ENCODE data around the gene TP53AIP1. TPM values are rescaled to one million over a fixed set of nuclear protein-coding genes. Genes with fewer than 3 reads are reported as not detected.

TP53AIP1 gene
- total and polyA plus RNA-seq, 10 of the 15 experiments (the other 5 are each of a cell fraction or from before 2014, with no cell fraction given), result 0.01 TPM; not detected in 9

DNA sequence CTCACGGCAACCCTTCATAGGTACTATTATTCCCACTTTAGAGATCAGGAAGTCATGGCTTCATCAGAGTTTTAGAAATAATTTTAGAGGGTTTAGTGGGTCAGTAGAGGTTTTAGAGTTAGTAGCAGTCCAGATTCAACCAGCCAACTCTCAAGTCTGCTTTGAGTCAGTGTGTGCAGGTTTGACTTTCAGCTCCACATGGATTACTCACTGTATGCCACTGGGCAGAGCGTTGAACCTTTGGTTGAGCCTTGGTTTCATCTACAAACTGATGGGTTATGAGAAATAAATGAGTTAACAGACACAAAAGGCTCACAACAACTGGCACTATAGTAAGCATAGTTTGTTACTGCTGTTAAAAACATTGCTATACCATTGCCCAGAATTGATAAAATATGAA is 19.0 kb upstream of the TP53AIP1 start:
- ChIA-PET SMC1A (ENCODE audit: uncharacterized antibody, unreplicated experiment) (interaction anchor here (0.6 to 2.5 kb wide), 2 partner anchors 32 to 76 kb away, joined by 3 to 8 read pairs; no protein-coding TSS in a partner anchor), CTCF (interaction anchor here (0.9 to 20.8 kb wide), 3 partner anchors 13 to 73 kb away, joined by 3 to 480 read pairs (median 6); partner anchors contain the start of gene KCNJ5), RAD21 (ENCODE audit: unreplicated experiment) (interaction anchor here (1.0 kb wide), 1 partner anchor 68 kb away, joined by 3 read pairs; no protein-coding TSS in a partner anchor), POLR2A (no interaction called here)
- Histone ChIP-seq H4K20me1 (ENCODE audit: control insufficient read depth, insufficient read depth) (no peaks in the 10 kb centered on the region), H3K9me3 (replicated peaks; ENCODE audit: control insufficient read depth, insufficient read depth, low read length) (no peaks in the 10 kb centered on the region), H3K4me3 (no peak overlapping the region), H2AFZ (ENCODE audit: control insufficient read depth, low read depth, low read length) (no peak overlapping the region), H3K4me2 (ENCODE audit: control insufficient read depth, insufficient read depth) (no peak overlapping the region), H3K27me3 (replicated peaks in 1 of 2; ENCODE audit: control insufficient read depth in 2 of 2, insufficient read depth in 2 of 2, low read length in 1 of 2) (0 out of 4 replicates have a peak, but pooled peaks cover 0 to 6% of the 10 kb centered on the region in 2 experiments), H3K36me3 (ENCODE audit: control insufficient read depth in 2 of 2, insufficient read depth in 2 of 2, low read length in 1 of 2) (no peaks in the 10 kb centered on the region), H3K4me1 (ENCODE audit: control insufficient read depth, insufficient read depth, low read length) (peaks cover 15% of the 10 kb centered on the region), H3K79me2 (ENCODE audit: control insufficient read depth, insufficient read depth, low read length) (no peaks in the 10 kb centered on the region), H3K27ac (ENCODE audit: control insufficient read depth, insufficient read depth) (no peak overlapping the region), H3K9ac (ENCODE audit: control insufficient read depth, insufficient read depth, low read length) (no peak overlapping the region)
- DNase-seq (ENCODE audit: low read depth, low spot score), result no peak
- intact Hi-C loops (cut with micrococcal nuclease; ENCODE audit: unreplicated experiment) (no loop called here), in situ Hi-C loops (cut with MboI) (no loop called here)
- FAIRE-seq, result no peak
- TF ChIP-seq, protein P1, sequence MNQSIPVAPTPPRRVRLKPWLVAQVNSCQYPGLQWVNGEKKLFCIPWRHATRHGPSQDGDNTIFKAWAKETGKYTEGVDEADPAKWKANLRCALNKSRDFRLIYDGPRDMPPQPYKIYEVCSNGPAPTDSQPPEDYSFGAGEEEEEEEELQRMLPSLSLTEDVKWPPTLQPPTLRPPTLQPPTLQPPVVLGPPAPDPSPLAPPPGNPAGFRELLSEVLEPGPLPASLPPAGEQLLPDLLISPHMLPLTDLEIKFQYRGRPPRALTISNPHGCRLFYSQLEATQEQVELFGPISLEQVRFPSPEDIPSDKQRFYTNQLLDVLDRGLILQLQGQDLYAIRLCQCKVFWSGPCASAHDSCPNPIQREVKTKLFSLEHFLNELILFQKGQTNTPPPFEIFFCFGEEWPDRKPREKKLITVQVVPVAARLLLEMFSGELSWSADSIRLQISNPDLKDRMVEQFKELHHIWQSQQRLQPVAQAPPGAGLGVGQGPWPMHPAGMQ (IDR thresholded peaks at IDR 0.05; ENCODE audit: borderline replicate concordance), result no peak
- TF ChIP-seq TAF1 (IDR thresholded peaks at IDR 0.05; ENCODE audit: borderline replicate concordance, low read depth, low read length) (no peak), HDAC2 (IDR thresholded peaks at IDR 0.05) (no peak), NR2C1 (IDR thresholded peaks at IDR 0.05) (no peak), NR2C2 (IDR thresholded peaks at IDR 0.05; ENCODE audit: borderline replicate concordance, control insufficient read depth, insufficient read length, low read depth) (no peak), ATF7 (IDR thresholded peaks at IDR 0.05; ENCODE audit: low read depth) (no peak), FOXM1 (IDR thresholded peaks at IDR 0.05; ENCODE audit: low read depth, low read length) (no peak)
- TF ChIP-seq, protein P2, sequence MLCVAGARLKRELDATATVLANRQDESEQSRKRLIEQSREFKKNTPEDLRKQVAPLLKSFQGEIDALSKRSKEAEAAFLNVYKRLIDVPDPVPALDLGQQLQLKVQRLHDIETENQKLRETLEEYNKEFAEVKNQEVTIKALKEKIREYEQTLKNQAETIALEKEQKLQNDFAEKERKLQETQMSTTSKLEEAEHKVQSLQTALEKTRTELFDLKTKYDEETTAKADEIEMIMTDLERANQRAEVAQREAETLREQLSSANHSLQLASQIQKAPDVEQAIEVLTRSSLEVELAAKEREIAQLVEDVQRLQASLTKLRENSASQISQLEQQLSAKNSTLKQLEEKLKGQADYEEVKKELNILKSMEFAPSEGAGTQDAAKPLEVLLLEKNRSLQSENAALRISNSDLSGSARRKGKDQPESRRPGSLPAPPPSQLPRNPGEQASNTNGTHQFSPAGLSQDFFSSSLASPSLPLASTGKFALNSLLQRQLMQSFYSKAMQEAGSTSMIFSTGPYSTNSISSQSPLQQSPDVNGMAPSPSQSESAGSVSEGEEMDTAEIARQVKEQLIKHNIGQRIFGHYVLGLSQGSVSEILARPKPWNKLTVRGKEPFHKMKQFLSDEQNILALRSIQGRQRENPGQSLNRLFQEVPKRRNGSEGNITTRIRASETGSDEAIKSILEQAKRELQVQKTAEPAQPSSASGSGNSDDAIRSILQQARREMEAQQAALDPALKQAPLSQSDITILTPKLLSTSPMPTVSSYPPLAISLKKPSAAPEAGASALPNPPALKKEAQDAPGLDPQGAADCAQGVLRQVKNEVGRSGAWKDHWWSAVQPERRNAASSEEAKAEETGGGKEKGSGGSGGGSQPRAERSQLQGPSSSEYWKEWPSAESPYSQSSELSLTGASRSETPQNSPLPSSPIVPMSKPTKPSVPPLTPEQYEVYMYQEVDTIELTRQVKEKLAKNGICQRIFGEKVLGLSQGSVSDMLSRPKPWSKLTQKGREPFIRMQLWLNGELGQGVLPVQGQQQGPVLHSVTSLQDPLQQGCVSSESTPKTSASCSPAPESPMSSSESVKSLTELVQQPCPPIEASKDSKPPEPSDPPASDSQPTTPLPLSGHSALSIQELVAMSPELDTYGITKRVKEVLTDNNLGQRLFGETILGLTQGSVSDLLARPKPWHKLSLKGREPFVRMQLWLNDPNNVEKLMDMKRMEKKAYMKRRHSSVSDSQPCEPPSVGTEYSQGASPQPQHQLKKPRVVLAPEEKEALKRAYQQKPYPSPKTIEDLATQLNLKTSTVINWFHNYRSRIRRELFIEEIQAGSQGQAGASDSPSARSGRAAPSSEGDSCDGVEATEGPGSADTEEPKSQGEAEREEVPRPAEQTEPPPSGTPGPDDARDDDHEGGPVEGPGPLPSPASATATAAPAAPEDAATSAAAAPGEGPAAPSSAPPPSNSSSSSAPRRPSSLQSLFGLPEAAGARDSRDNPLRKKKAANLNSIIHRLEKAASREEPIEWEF (IDR thresholded peaks at IDR 0.05; ENCODE audit: insufficient replicate concordance, low read depth, low read length), result no peak
- WGBS (ENCODE audit: insufficient coverage, insufficient replicate concordance, low lambda C conversion rate, missing lambda C conversion rate), result 45% methylated on average over 2 of the region's 2 CpGs
- BruUV-seq (replicated peaks), result no TSS peak
- no peak for ATAC-seq

All from GM12878 (cell line).